ENCODE measurements around the gene SYPL1.

Gene SYPL1

GRCh38 chr7:106047818-106048705 is 64.0 kb downstream of the SYPL1 start:
- Histone ChIP-seq H4K8ac (ENCODE audit: low read depth, low read length) (no peak overlapping the region), H2BK15ac (ENCODE audit: low read length) (no peak overlapping the region), H2BK5ac (ENCODE audit: low read length) (no peak overlapping the region), H2AFZ (ENCODE audit: low read length) (no peak overlapping the region), H3K4me3 (ENCODE audit: low read length in 2 of 2) (no peak overlapping the region), H3K9me3 (replicated peaks in 1 of 2; ENCODE audit: control insufficient read depth in 2 of 2, insufficient read depth in 1 of 2, low read depth in 1 of 2, low read length in 2 of 2) (peaks cover 0 to 7% of the 10 kb centered on the region in 2 donors), H2AK5ac (ENCODE audit: low read depth, low read length) (no peak overlapping the region), H3K27ac (replicated peaks; ENCODE audit: low read length) (no peak overlapping the region), H2BK120ac (ENCODE audit: low read depth, low read length) (no peak overlapping the region), H3K9ac (ENCODE audit: low read depth, low read length, poor library complexity) (no peak overlapping the region), H3K23ac (ENCODE audit: low read depth, low read length, poor library complexity) (no peak overlapping the region), H3K27me3 (ENCODE audit: control insufficient read depth in 3 of 3, insufficient read depth in 3 of 3, low read depth in 1 of 3, low read length in 3 of 3) (peaks cover 0 to 41% (median 0%) of the 10 kb centered on the region in 3 experiments), H3K4me2 (ENCODE audit: insufficient read depth, low read length, poor library complexity, severe bottlenecking) (no peak overlapping the region), H3K14ac (ENCODE audit: low read length) (no peak overlapping the region), H3K4me1 (ENCODE audit: control insufficient read depth in 2 of 2, insufficient read depth in 1 of 2, low read depth in 1 of 2, low read length in 2 of 2) (no peaks in the 10 kb centered on the region), H3K79me1 (ENCODE audit: low read depth, low read length) (no peaks in the 10 kb centered on the region), H3K18ac (ENCODE audit: low read length) (no peak overlapping the region), H3K36me3 (replicated peaks in 1 of 2; ENCODE audit: control insufficient read depth in 2 of 2, insufficient read depth in 2 of 2, low read length in 2 of 2) (no peaks in the 10 kb centered on the region), H4K91ac (ENCODE audit: low read depth, low read length, poor library complexity) (no peak overlapping the region), H3K4ac (ENCODE audit: low read length) (no peak overlapping the region), H2BK12ac (ENCODE audit: low read length) (no peak overlapping the region)
- DNase-seq (ENCODE audit: low spot score): no peak
- WGBS, 2 donors (ENCODE audit: extremely low coverage in 2 of 2, insufficient read length in 2 of 2, insufficient replicate concordance in 1 of 2): no CpG with 5 or more reads among the region's 10 CpGs

DNA sequence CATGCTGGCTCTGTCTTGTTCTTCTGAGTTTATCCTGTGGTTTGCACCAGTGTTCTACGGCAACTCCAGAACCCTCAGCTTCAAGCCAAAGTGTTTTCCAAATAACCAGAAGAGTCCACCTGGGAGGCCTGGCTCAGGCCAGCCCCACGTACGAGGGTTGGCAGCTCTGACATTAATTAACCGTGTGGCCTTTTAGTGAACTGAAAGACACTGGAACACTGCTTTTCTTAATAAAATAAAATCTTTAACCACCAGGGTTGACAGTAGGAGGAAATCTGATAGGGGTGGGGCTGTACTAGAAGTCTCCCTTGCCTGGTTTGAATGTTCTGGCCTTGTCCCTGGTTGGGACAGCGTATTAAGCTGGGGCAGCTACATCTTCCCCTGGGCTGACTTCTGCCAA is 64.9 kb downstream of the SYPL1 start:
- no peaks in the 10 kb centered on the region for H3K36me3 ChIP-seq (replicated peaks in 1 of 2; ENCODE audit: control insufficient read depth in 2 of 2, insufficient read depth in 2 of 2, low read length in 2 of 2)
- H3K18ac ChIP-seq (ENCODE audit: low read length): no peak overlapping the region
- H3K4me2 ChIP-seq (ENCODE audit: insufficient read depth, low read length, poor library complexity, severe bottlenecking): no peak overlapping the region
- no peak overlapping the region for H4K8ac ChIP-seq (ENCODE audit: low read depth, low read length)
- H2AK5ac ChIP-seq (ENCODE audit: low read depth, low read length): no peak overlapping the region
- no peak overlapping the region for H2BK12ac ChIP-seq (ENCODE audit: low read length)
- no peak overlapping the region for H3K14ac ChIP-seq (ENCODE audit: low read length)
- H3K9ac ChIP-seq (ENCODE audit: low read depth, low read length, poor library complexity): no peak overlapping the region
- no peak for DNase-seq (ENCODE audit: low spot score)
- no peak overlapping the region for H3K4me3 ChIP-seq (ENCODE audit: low read length in 2 of 2)
- H3K27me3 ChIP-seq (ENCODE audit: control insufficient read depth in 3 of 3, insufficient read depth in 3 of 3, low read depth in 1 of 3, low read length in 3 of 3): peaks cover 0 to 41% (median 0%) of the 10 kb centered on the region in 3 experiments
- no peak overlapping the region for H2AFZ ChIP-seq (ENCODE audit: low read length)
- no peak overlapping the region for H3K23ac ChIP-seq (ENCODE audit: low read depth, low read length, poor library complexity)
- H3K4ac ChIP-seq (ENCODE audit: low read length): no peak overlapping the region
- no CpG with 5 or more reads among the region's 5 CpGs for WGBS, 2 donors (ENCODE audit: extremely low coverage in 2 of 2, insufficient read length in 2 of 2, insufficient replicate concordance in 1 of 2)
- no peak overlapping the region for H4K91ac ChIP-seq (ENCODE audit: low read depth, low read length, poor library complexity)
- no peak overlapping the region for H2BK5ac ChIP-seq (ENCODE audit: low read length)
- H3K9me3 ChIP-seq (replicated peaks in 1 of 2; ENCODE audit: control insufficient read depth in 2 of 2, insufficient read depth in 1 of 2, low read depth in 1 of 2, low read length in 2 of 2): peaks cover 0 to 7% of the 10 kb centered on the region in 2 donors
- no peaks in the 10 kb centered on the region for H3K79me1 ChIP-seq (ENCODE audit: low read depth, low read length)
- H3K4me1 ChIP-seq (ENCODE audit: control insufficient read depth in 2 of 2, insufficient read depth in 1 of 2, low read depth in 1 of 2, low read length in 2 of 2): no peaks in the 10 kb centered on the region
- no peak overlapping the region for H2BK120ac ChIP-seq (ENCODE audit: low read depth, low read length)
- no peak overlapping the region for H2BK15ac ChIP-seq (ENCODE audit: low read length)
- H3K27ac ChIP-seq (replicated peaks; ENCODE audit: low read length): no peak overlapping the region

GRCh38 chr7:106045586-106045985 is 66.5 kb downstream of the SYPL1 start:
- Histone ChIP-seq H3K9me3 (replicated peaks in 1 of 2; ENCODE audit: control insufficient read depth in 2 of 2, insufficient read depth in 1 of 2, low read depth in 1 of 2, low read length in 2 of 2) (no peaks in the 10 kb centered on the region), H3K4me2 (ENCODE audit: insufficient read depth, low read length, poor library complexity, severe bottlenecking) (no peak overlapping the region), H2AFZ (ENCODE audit: low read length) (no peak overlapping the region), H3K18ac (ENCODE audit: low read length) (no peak overlapping the region), H2BK5ac (ENCODE audit: low read length) (no peak overlapping the region), H3K14ac (ENCODE audit: low read length) (no peak overlapping the region), H3K4ac (ENCODE audit: low read length) (no peak overlapping the region), H3K23ac (ENCODE audit: low read depth, low read length, poor library complexity) (no peak overlapping the region), H4K91ac (ENCODE audit: low read depth, low read length, poor library complexity) (no peak overlapping the region), H3K27me3 (ENCODE audit: control insufficient read depth in 3 of 3, insufficient read depth in 3 of 3, low read depth in 1 of 3, low read length in 3 of 3) (peaks cover 0 to 32% (median 0%) of the 10 kb centered on the region in 3 experiments), H3K27ac (replicated peaks; ENCODE audit: low read length) (no peak overlapping the region), H2BK12ac (ENCODE audit: low read length) (no peak overlapping the region), H3K4me3 (ENCODE audit: low read length in 2 of 2) (no peak overlapping the region), H3K36me3 (replicated peaks in 1 of 2; ENCODE audit: control insufficient read depth in 2 of 2, insufficient read depth in 2 of 2, low read length in 2 of 2) (no peaks in the 10 kb centered on the region), H2BK15ac (ENCODE audit: low read length) (no peak overlapping the region), H3K9ac (ENCODE audit: low read depth, low read length, poor library complexity) (no peak overlapping the region), H2AK5ac (ENCODE audit: low read depth, low read length) (no peak overlapping the region), H2BK120ac (ENCODE audit: low read depth, low read length) (no peak overlapping the region), H3K4me1 (ENCODE audit: control insufficient read depth in 2 of 2, insufficient read depth in 1 of 2, low read depth in 1 of 2, low read length in 2 of 2) (no peaks in the 10 kb centered on the region), H4K8ac (ENCODE audit: low read depth, low read length) (no peak overlapping the region), H3K79me1 (ENCODE audit: low read depth, low read length) (no peaks in the 10 kb centered on the region)
- whole genome bisulfite sequencing, 2 donors (ENCODE audit: extremely low coverage in 2 of 2, insufficient read length in 2 of 2, insufficient replicate concordance in 1 of 2): no CpG with 5 or more reads among the region's 1 CpG
- DNase-seq (ENCODE audit: low spot score): no peak

DNA sequence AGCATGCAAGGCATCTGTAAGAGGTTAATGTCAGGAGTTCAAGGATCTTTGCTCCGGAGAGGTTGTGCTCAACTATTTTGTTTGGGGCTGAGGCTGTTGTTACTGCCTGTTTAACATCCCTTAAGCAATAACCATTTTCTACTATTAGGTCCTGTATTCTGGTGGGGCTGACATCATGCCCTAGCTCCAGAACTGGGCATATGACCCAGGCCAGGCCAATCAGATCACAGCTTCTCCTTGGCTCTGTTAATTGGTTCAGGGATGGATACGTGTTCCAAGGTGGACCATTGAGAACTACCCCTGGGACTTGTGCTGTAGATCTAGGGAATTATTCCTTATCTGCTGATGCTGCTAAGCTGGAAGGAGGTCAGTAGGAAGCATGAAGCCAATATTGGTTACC is 67.0 kb downstream of the SYPL1 start:
- no peaks in the 10 kb centered on the region for H3K36me3 ChIP-seq (replicated peaks in 1 of 2; ENCODE audit: control insufficient read depth in 2 of 2, insufficient read depth in 2 of 2, low read length in 2 of 2)
- H3K27me3 ChIP-seq (ENCODE audit: control insufficient read depth in 3 of 3, insufficient read depth in 3 of 3, low read depth in 1 of 3, low read length in 3 of 3): peaks cover 0 to 28% (median 0%) of the 10 kb centered on the region in 3 experiments
- no peak overlapping the region for H3K18ac ChIP-seq (ENCODE audit: low read length)
- H3K14ac ChIP-seq (ENCODE audit: low read length): no peak overlapping the region
- no peak overlapping the region for H4K91ac ChIP-seq (ENCODE audit: low read depth, low read length, poor library complexity)
- no peak overlapping the region for H3K4me2 ChIP-seq (ENCODE audit: insufficient read depth, low read length, poor library complexity, severe bottlenecking)
- H3K4ac ChIP-seq (ENCODE audit: low read length): no peak overlapping the region
- H3K9ac ChIP-seq (ENCODE audit: low read depth, low read length, poor library complexity): no peak overlapping the region
- H2AFZ ChIP-seq (ENCODE audit: low read length): no peak overlapping the region
- H3K79me1 ChIP-seq (ENCODE audit: low read depth, low read length): no peaks in the 10 kb centered on the region
- H2BK5ac ChIP-seq (ENCODE audit: low read length): no peak overlapping the region
- H4K8ac ChIP-seq (ENCODE audit: low read depth, low read length): no peak overlapping the region
- no peak overlapping the region for H3K4me3 ChIP-seq (ENCODE audit: low read length in 2 of 2)
- H2AK5ac ChIP-seq (ENCODE audit: low read depth, low read length): no peak overlapping the region
- H2BK12ac ChIP-seq (ENCODE audit: low read length): no peak overlapping the region
- no CpG with 5 or more reads among the region's 2 CpGs for WGBS, 2 donors (ENCODE audit: extremely low coverage in 2 of 2, insufficient read length in 2 of 2, insufficient replicate concordance in 1 of 2)
- no peaks in the 10 kb centered on the region for H3K4me1 ChIP-seq (ENCODE audit: control insufficient read depth in 2 of 2, insufficient read depth in 1 of 2, low read depth in 1 of 2, low read length in 2 of 2)
- no peak overlapping the region for H2BK15ac ChIP-seq (ENCODE audit: low read length)
- DNase-seq (ENCODE audit: low spot score): no peak
- no peak overlapping the region for H3K27ac ChIP-seq (replicated peaks; ENCODE audit: low read length)
- no peak overlapping the region for H2BK120ac ChIP-seq (ENCODE audit: low read depth, low read length)
- H3K9me3 ChIP-seq (replicated peaks in 1 of 2; ENCODE audit: control insufficient read depth in 2 of 2, insufficient read depth in 1 of 2, low read depth in 1 of 2, low read length in 2 of 2): no peaks in the 10 kb centered on the region
- no peak overlapping the region for H3K23ac ChIP-seq (ENCODE audit: low read depth, low read length, poor library complexity)

All from neuronal stem cell (in vitro differentiated cells).